ENCODE results near the gene MBTPS1. TPM values are rescaled to one million over a fixed set of nuclear protein-coding genes. Genes with fewer than 3 reads are reported as not detected.

The MBTPS1 gene
- total RNA-seq, 4 donors from 2014 or later = 98.4 to 149 (median 121) TPM

DNA sequence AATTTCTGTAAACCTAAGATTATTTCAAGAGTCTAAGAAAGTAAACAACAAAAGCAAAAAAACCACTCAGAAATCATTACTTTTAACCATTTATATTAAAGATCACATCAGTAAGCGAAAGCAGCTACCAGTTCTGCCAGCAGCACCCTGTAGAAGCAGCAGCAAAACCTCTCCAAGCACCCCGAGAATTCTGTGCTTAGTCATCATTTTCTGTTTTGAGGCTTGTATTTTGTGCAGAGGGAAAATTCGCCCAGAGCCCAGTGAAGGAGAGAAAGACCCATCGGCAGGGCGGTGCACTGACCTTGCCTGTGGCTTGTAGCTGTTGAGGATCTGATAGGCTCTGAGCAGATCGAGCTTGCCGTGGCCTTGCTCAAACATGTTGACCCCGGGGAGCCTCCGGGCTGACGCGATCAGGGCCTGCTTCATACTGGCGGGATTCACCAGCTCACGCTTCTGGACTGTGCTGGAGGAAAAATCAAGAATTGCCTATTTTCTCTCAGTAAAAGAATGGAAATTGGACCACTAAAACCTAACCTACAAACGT, 35.2 kb downstream of the MBTPS1 start:
- Histone ChIP-seq H3K27ac (no peak overlapping the region), H3K9me3 (no peaks in the 10 kb centered on the region), H3K27me3 (no peaks in the 10 kb centered on the region), H3K4me1 (peaks cover 0 to 24% (median 3%) of the 10 kb centered on the region in 4 donors), H3K4me3 (no peak overlapping the region), H3K36me3 (peaks cover 0 to 86% (median 22%) of the 10 kb centered on the region in 3 donors)
- TF ChIP-seq EP300 (IDR thresholded peaks at IDR 0.05) = no peak
- no peak for TF ChIP-seq CTCF (IDR thresholded peaks at IDR 0.05)
- TF ChIP-seq POLR2A (IDR thresholded peaks at IDR 0.05) = no peak
- WGBS, 2 donors = 72 to 78% methylated on average over 14 of the region's 14 CpGs
- DNase-seq (ENCODE audit: low spot score in 2 of 2) = no peak

DNA sequence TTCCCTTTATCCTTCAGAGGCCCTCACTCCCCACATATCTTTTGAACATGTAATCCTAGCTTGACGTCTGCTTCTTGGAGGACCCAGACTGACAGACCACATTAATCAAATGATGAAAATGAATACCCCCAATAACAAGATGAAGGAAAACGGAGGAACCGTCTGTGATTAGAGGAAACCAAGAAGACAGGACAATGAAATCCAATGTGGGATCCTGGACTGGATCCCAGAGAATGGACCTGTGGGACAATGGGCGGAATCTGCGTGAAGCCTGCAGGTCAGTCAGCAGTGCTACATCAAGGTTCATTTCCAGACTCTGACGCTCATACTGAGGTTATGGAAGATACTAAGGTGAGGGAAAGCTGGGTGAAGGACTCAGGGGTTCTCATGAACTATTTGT, 35.9 kb downstream of the MBTPS1 start:
- H3K27ac ChIP-seq = no peak overlapping the region
- H3K9me3 ChIP-seq = no peaks in the 10 kb centered on the region
- TF ChIP-seq EP300 (IDR thresholded peaks at IDR 0.05) (no peak), POLR2A (IDR thresholded peaks at IDR 0.05) (no peak), CTCF (IDR thresholded peaks at IDR 0.05) (no peak)
- H3K4me1 ChIP-seq = peaks cover 0 to 24% (median 3%) of the 10 kb centered on the region in 4 donors
- whole genome bisulfite sequencing, 2 donors = 62 to 64% methylated on average over 6 of the region's 6 CpGs
- no peaks in the 10 kb centered on the region for H3K27me3 ChIP-seq
- peaks cover 0 to 85% (median 18%) of the 10 kb centered on the region in 3 donors for H3K36me3 ChIP-seq
- H3K4me3 ChIP-seq = no peak overlapping the region
- no peak for DNase-seq (ENCODE audit: low spot score in 2 of 2)

DNA sequence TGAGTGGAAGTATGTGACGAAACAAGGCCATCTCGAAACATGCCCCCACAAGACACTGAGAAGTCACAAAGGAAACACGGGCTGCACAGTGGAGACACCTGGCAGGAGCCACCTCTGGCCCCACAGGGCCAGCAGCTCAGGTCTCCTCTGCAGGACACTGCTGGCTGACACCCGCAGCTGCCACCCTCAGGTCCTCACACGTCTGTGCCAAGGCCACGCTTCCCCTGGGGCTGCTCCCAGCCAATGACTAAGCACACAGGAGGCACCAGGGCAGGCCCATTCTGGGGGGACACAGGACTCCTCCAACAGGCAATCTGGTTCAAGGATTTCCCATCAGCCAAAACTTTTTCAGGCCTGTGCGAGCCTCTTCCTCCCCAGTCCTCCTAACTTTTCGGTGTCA, 36.4 kb downstream of the MBTPS1 start:
- no peak for TF ChIP-seq POLR2A (IDR thresholded peaks at IDR 0.05)
- TF ChIP-seq EP300 (IDR thresholded peaks at IDR 0.05) = no peak
- peaks cover 0 to 24% (median 2%) of the 10 kb centered on the region in 4 donors for H3K4me1 ChIP-seq
- H3K9me3 ChIP-seq = no peaks in the 10 kb centered on the region
- no peak overlapping the region for H3K27ac ChIP-seq
- H3K27me3 ChIP-seq = no peaks in the 10 kb centered on the region
- peaks cover 0 to 87% (median 18%) of the 10 kb centered on the region in 3 donors for H3K36me3 ChIP-seq
- H3K4me3 ChIP-seq = no peak overlapping the region
- WGBS, 2 donors = 78 to 81% methylated on average over 8 of the region's 8 CpGs
- no peak for DNase-seq (ENCODE audit: low spot score in 2 of 2)

GRCh38 chr16:84079664-84080063, 37.1 kb downstream of the MBTPS1 start:
- H3K36me3 ChIP-seq = peaks cover 0 to 90% (median 24%) of the 10 kb centered on the region in 3 donors
- no peak for TF ChIP-seq CTCF (IDR thresholded peaks at IDR 0.05)
- no peak for TF ChIP-seq POLR2A (IDR thresholded peaks at IDR 0.05)
- TF ChIP-seq EP300 (IDR thresholded peaks at IDR 0.05) = no peak
- H3K27me3 ChIP-seq = no peaks in the 10 kb centered on the region
- 77 to 94% methylated on average over 6 of the region's 6 CpGs for WGBS, 2 donors
- no peak for DNase-seq (ENCODE audit: low spot score in 2 of 2)
- no peak overlapping the region for H3K27ac ChIP-seq
- no peak overlapping the region for H3K4me3 ChIP-seq
- H3K9me3 ChIP-seq = no peaks in the 10 kb centered on the region
- peaks cover 0 to 24% (median 0%) of the 10 kb centered on the region in 4 donors for H3K4me1 ChIP-seq

- no peak for TF ChIP-seq CTCF (IDR thresholded peaks at IDR 0.05)
- no peak for TF ChIP-seq EP300 (IDR thresholded peaks at IDR 0.05)
- no peak for TF ChIP-seq POLR2A (IDR thresholded peaks at IDR 0.05)
- no peaks in the 10 kb centered on the region for H3K4me1 ChIP-seq
- H3K9me3 ChIP-seq = no peaks in the 10 kb centered on the region
- DNase-seq (ENCODE audit: low spot score in 2 of 2) = no peak
- peaks cover 0 to 96% (median 21%) of the 10 kb centered on the region in 3 donors for H3K36me3 ChIP-seq
- no peaks in the 10 kb centered on the region for H3K27me3 ChIP-seq
- no peak overlapping the region for H3K27ac ChIP-seq
- WGBS, 2 donors = 87 to 93% methylated on average over 11 of the region's 11 CpGs
- H3K4me3 ChIP-seq = no peak overlapping the region
These were observed 41.4 kb downstream of the MBTPS1 start for GRCh38 chr16:84075376-84075775.
